ACC112 (cell line): Measurements from ENCODE around the gene RGS12.

Source experiments
- H2AFZ ChIP-seq: fragments of 200-600 bp; sonication (generic); one replicate; pipeline ENCODE4 v1.6.0; 2017; ENCODE audit warnings: antibody characterized with exemption, low read length; ENCODE audit not compliant: unreplicated experiment
- H3K27ac ChIP-seq: fragments of 200-600 bp; sonication (generic); 2 replicates; pipeline ENCODE4 v1.5.1; 2014; ENCODE audit warnings: low read depth, mild to moderate bottlenecking, antibody characterized with exemption, low read length, moderate library complexity
- H3K27me3 ChIP-seq: fragments of 200-600 bp; sonication (generic); 2 replicates; pipeline ENCODE4 v1.6.1; 2014; ENCODE audit warnings: mild to moderate bottlenecking, antibody characterized with exemption, low read length, moderate library complexity, mixed read lengths; ENCODE audit not compliant: insufficient read depth
- H3K36me3 ChIP-seq: fragments of 200-600 bp; sonication (generic); 2 replicates; pipeline ENCODE4 v1.6.1; 2016; ENCODE audit warnings: mild to moderate bottlenecking, antibody characterized with exemption, low read length, moderate library complexity, mixed read lengths; ENCODE audit not compliant: insufficient read depth
- H3K4me1 ChIP-seq: fragments of 200-600 bp; sonication (generic); one replicate; pipeline ENCODE4 v1.6.1; 2016; ENCODE audit warnings: low read length, mixed read lengths; ENCODE audit not compliant: insufficient read depth, unreplicated experiment, control insufficient read depth
- H3K4me3 ChIP-seq: fragments of 200-600 bp; sonication (generic); 2 replicates; pipeline ENCODE4 v1.5.1; 2014; ENCODE audit warnings: mild to moderate bottlenecking, low read depth, low read length
- H3K79me2 ChIP-seq: fragments of 200-600 bp; sonication (generic); one replicate; pipeline ENCODE4 v1.6.0; 2016; ENCODE audit warnings: low read length; ENCODE audit not compliant: control insufficient read depth, unreplicated experiment, insufficient read depth

The RGS12 gene

GRCh38 chr4:3268395-3269104 is 24.3 kb upstream of the RGS12 start:
- Histone ChIP-seq H3K4me3 (no peak overlapping the region), H3K27me3 (peaks cover 8% of the 10 kb centered on the region; the same call in 1 of the 2 replicates), H2AFZ (no peak overlapping the region), H3K36me3 (no peaks in the 10 kb centered on the region), H3K4me1 (no peaks in the 10 kb centered on the region), H3K27ac (no peak overlapping the region), H3K79me2 (no peaks in the 10 kb centered on the region)

- Histone ChIP-seq H3K27ac (no peak overlapping the region), H3K4me1 (no peaks in the 10 kb centered on the region), H3K36me3 (no peaks in the 10 kb centered on the region), H3K4me3 (no peak overlapping the region), H3K79me2 (no peaks in the 10 kb centered on the region), H3K27me3 (peaks cover 8% of the 10 kb centered on the region; the same call in 1 of the 2 replicates), H2AFZ (no peak overlapping the region)
These were observed 23.5 kb upstream of the RGS12 start for GRCh38 chr4:3269105-3269927.

- Histone ChIP-seq H3K36me3 (no peaks in the 10 kb centered on the region), H3K27ac (no peak overlapping the region), H3K4me3 (no peak overlapping the region), H2AFZ (no peak overlapping the region), H3K79me2 (no peaks in the 10 kb centered on the region), H3K27me3 (peaks cover 8% of the 10 kb centered on the region; the same call in 1 of the 2 replicates), H3K4me1 (no peaks in the 10 kb centered on the region)
These were observed 22.7 kb upstream of the RGS12 start for GRCh38 chr4:3269991-3270611.

- Histone ChIP-seq H3K4me1 (no peaks in the 10 kb centered on the region), H2AFZ (no peak overlapping the region), H3K27ac (no peak overlapping the region), H3K79me2 (no peaks in the 10 kb centered on the region), H3K27me3 (peaks cover 8% of the 10 kb centered on the region; the same call in 1 of the 2 replicates), H3K36me3 (no peaks in the 10 kb centered on the region), H3K4me3 (no peak overlapping the region)
These were observed 21.7 kb upstream of the RGS12 start for GRCh38 chr4:3271131-3271530.

GRCh38 chr4:3276986-3277385 is 15.8 kb upstream of the RGS12 start:
- no peak overlapping the region for H3K27ac ChIP-seq

GRCh38 chr4:3280466-3280865 is 12.4 kb upstream of the RGS12 start:
- H3K27ac ChIP-seq = no peak overlapping the region
- H2AFZ ChIP-seq = no peak overlapping the region
- no peak overlapping the region for H3K4me3 ChIP-seq
- no peaks in the 10 kb centered on the region for H3K79me2 ChIP-seq
- peaks cover 28% of the 10 kb centered on the region for H3K27me3 ChIP-seq
- H3K36me3 ChIP-seq = no peaks in the 10 kb centered on the region
- no peaks in the 10 kb centered on the region for H3K4me1 ChIP-seq

More at GRCh38 chr4:3276986-3277385, 15.8 kb upstream of the RGS12 start:
- no peak overlapping the region for H2AFZ ChIP-seq
- no peaks in the 10 kb centered on the region for H3K4me1 ChIP-seq
- no peaks in the 10 kb centered on the region for H3K36me3 ChIP-seq
- H3K27me3 ChIP-seq = peaks cover 31% of the 10 kb centered on the region
- H3K79me2 ChIP-seq = no peaks in the 10 kb centered on the region
- no peak overlapping the region for H3K4me3 ChIP-seq

- Histone ChIP-seq H3K27me3 (peaks cover 47% of the 10 kb centered on the region), H2AFZ (no peak overlapping the region), H3K36me3 (no peaks in the 10 kb centered on the region), H3K27ac (no peak overlapping the region), H3K79me2 (no peaks in the 10 kb centered on the region), H3K4me3 (no peak overlapping the region), H3K4me1 (no peaks in the 10 kb centered on the region)
These were observed 9.3 kb upstream of the RGS12 start for GRCh38 chr4:3283483-3283882.

GRCh38 chr4:3283916-3284315 is 8.9 kb upstream of the RGS12 start:
- H3K4me1 ChIP-seq = no peaks in the 10 kb centered on the region
- no peak overlapping the region for H3K27ac ChIP-seq
- H3K36me3 ChIP-seq = no peaks in the 10 kb centered on the region
- H3K79me2 ChIP-seq = no peaks in the 10 kb centered on the region
- H2AFZ ChIP-seq = no peak overlapping the region
- H3K27me3 ChIP-seq = peaks cover 47% of the 10 kb centered on the region
- H3K4me3 ChIP-seq = no peak overlapping the region

- Histone ChIP-seq H3K27me3 (peaks cover 47% of the 10 kb centered on the region), H2AFZ (no peak overlapping the region), H3K36me3 (no peaks in the 10 kb centered on the region), H3K4me1 (no peaks in the 10 kb centered on the region), H3K4me3 (no peak overlapping the region), H3K27ac (no peak overlapping the region), H3K79me2 (no peaks in the 10 kb centered on the region)
These were observed 7.9 kb upstream of the RGS12 start for GRCh38 chr4:3284734-3285557.
